ENCODE results near the gene G3BP1.

Gene G3BP1

GRCh38 chr5:151819830-151820229 is 48.1 kb downstream of the G3BP1 start:
- no peak for TF ChIP-seq USF1 (IDR thresholded peaks at IDR 0.05)

- TF ChIP-seq USF1 (IDR thresholded peaks at IDR 0.05) (no peak), FOXM1 (IDR thresholded peaks at IDR 0.05; ENCODE audit: borderline replicate concordance, low read depth) (no peak), TAF1 (IDR thresholded peaks at IDR 0.05; ENCODE audit: low read depth) (no peak), CREB1 (IDR thresholded peaks at IDR 0.05; ENCODE audit: low read depth) (no peak), ZBTB7A (IDR thresholded peaks at IDR 0.05; ENCODE audit: low read depth) (no peak), NFIC (IDR thresholded peaks at IDR 0.05) (no peak), RAD21 (IDR thresholded peaks at IDR 0.05; ENCODE audit: low read depth) (no peak), TCF12 (IDR thresholded peaks at IDR 0.05; ENCODE audit: low read depth) (no peak)
Measured at GRCh38 chr5:151820271-151820670, 48.5 kb downstream of the G3BP1 start.

- TF ChIP-seq ZBTB7A (IDR thresholded peaks at IDR 0.05; ENCODE audit: low read depth), result no peak
- peak; percentile 35; the same call in 1 of the 2 replicates for TF ChIP-seq NFIC (IDR thresholded peaks at IDR 0.05)
- no peak for TF ChIP-seq CREB1 (IDR thresholded peaks at IDR 0.05; ENCODE audit: low read depth)
Measured at GRCh38 chr5:151820903-151821302, 49.1 kb downstream of the G3BP1 start.

GRCh38 chr5:151822141-151822540 is 50.4 kb downstream of the G3BP1 start:
- no peak for TF ChIP-seq YY1 (IDR thresholded peaks at IDR 0.05; ENCODE audit: low read depth)
- TF ChIP-seq TEAD4 (IDR thresholded peaks at IDR 0.05), result no peak
- TF ChIP-seq EGR1 (IDR thresholded peaks at IDR 0.05), result no peak
- TF ChIP-seq ZBTB7A (IDR thresholded peaks at IDR 0.05; ENCODE audit: low read depth), result no peak
- TF ChIP-seq EP300 (IDR thresholded peaks at IDR 0.05; ENCODE audit: borderline replicate concordance), result no peak
- TF ChIP-seq FOXM1 (IDR thresholded peaks at IDR 0.05; ENCODE audit: borderline replicate concordance, low read depth), result no peak
- no peak for TF ChIP-seq MAX (IDR thresholded peaks at IDR 0.05)
- no peak for TF ChIP-seq RAD21 (IDR thresholded peaks at IDR 0.05; ENCODE audit: low read depth)
- TF ChIP-seq CEBPB (IDR thresholded peaks at IDR 0.05), result no peak
- TF ChIP-seq REST (IDR thresholded peaks at IDR 0.05; ENCODE audit: low read depth), result no peak
- TF ChIP-seq TAF1 (IDR thresholded peaks at IDR 0.05; ENCODE audit: low read depth), result no peak
- no peak for TF ChIP-seq TCF12 (IDR thresholded peaks at IDR 0.05; ENCODE audit: low read depth)
- no peak for TF ChIP-seq CREB1 (IDR thresholded peaks at IDR 0.05; ENCODE audit: low read depth)
- no peak for TF ChIP-seq USF1 (IDR thresholded peaks at IDR 0.05)
- no peak for TF ChIP-seq NFIC (IDR thresholded peaks at IDR 0.05)

- TF ChIP-seq RAD21 (IDR thresholded peaks at IDR 0.05; ENCODE audit: low read depth) (peak; percentile 91), ZBTB7A (IDR thresholded peaks at IDR 0.05; ENCODE audit: low read depth) (no peak)
Measured at GRCh38 chr5:151825445-151825844, 53.7 kb downstream of the G3BP1 start.

GRCh38 chr5:151829370-151829769 is 57.6 kb downstream of the G3BP1 start:
- TF ChIP-seq FOXM1 (IDR thresholded peaks at IDR 0.05; ENCODE audit: borderline replicate concordance, low read depth) (no peak), YY1 (IDR thresholded peaks at IDR 0.05; ENCODE audit: low read depth) (no peak), NFIC (IDR thresholded peaks at IDR 0.05) (no peak), EGR1 (IDR thresholded peaks at IDR 0.05) (no peak), EP300 (IDR thresholded peaks at IDR 0.05; ENCODE audit: borderline replicate concordance) (no peak), TCF12 (IDR thresholded peaks at IDR 0.05; ENCODE audit: low read depth) (no peak), USF1 (IDR thresholded peaks at IDR 0.05) (no peak), RAD21 (IDR thresholded peaks at IDR 0.05; ENCODE audit: low read depth) (no peak), MAX (IDR thresholded peaks at IDR 0.05) (no peak), TEAD4 (IDR thresholded peaks at IDR 0.05) (no peak), CEBPB (IDR thresholded peaks at IDR 0.05) (no peak), REST (IDR thresholded peaks at IDR 0.05; ENCODE audit: low read depth) (no peak), CREB1 (IDR thresholded peaks at IDR 0.05; ENCODE audit: low read depth) (no peak), TAF1 (IDR thresholded peaks at IDR 0.05; ENCODE audit: low read depth) (no peak), ZBTB7A (IDR thresholded peaks at IDR 0.05; ENCODE audit: low read depth) (no peak)

Data from Ishikawa (cell line).